ENCODE measurements around the gene B3GNT8. TPM values are rescaled to one million over a fixed set of nuclear protein-coding genes. Genes with fewer than 3 reads are reported as not detected.
A peak's percentile ranks its signal among the peaks of the same experiment; 100 is the strongest.

The B3GNT8 gene
- total RNA-seq, 1 donor from 2014 or later = 4.6 TPM

- TF ChIP-seq, protein P1, sequence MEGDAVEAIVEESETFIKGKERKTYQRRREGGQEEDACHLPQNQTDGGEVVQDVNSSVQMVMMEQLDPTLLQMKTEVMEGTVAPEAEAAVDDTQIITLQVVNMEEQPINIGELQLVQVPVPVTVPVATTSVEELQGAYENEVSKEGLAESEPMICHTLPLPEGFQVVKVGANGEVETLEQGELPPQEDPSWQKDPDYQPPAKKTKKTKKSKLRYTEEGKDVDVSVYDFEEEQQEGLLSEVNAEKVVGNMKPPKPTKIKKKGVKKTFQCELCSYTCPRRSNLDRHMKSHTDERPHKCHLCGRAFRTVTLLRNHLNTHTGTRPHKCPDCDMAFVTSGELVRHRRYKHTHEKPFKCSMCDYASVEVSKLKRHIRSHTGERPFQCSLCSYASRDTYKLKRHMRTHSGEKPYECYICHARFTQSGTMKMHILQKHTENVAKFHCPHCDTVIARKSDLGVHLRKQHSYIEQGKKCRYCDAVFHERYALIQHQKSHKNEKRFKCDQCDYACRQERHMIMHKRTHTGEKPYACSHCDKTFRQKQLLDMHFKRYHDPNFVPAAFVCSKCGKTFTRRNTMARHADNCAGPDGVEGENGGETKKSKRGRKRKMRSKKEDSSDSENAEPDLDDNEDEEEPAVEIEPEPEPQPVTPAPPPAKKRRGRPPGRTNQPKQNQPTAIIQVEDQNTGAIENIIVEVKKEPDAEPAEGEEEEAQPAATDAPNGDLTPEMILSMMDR (IDR thresholded peaks at IDR 0.05; ENCODE audit: unreplicated experiment) = no peak
- Mint-ChIP-seq H3K36me3 (ENCODE audit: insufficient read depth) (peaks cover 11% of the 10 kb centered on the region), H3K9me3 (ENCODE audit: low read depth) (no peaks in the 10 kb centered on the region), H3K4me3 (ENCODE audit: low read depth) (no peak overlapping the region), H3K27ac (no peak overlapping the region), H3K27me3 (no peaks in the 10 kb centered on the region), H3K4me1 (ENCODE audit: low read depth) (peaks cover 8% of the 10 kb centered on the region)
- DNase-seq (ENCODE audit: low spot score, unreplicated experiment) = no peak
These were observed 4.2 kb downstream of the B3GNT8 start for GRCh38 chr19:41422955-41423354.

GRCh38 chr19:41422456-41422855, 4.7 kb downstream of the B3GNT8 start:
- no peaks in the 10 kb centered on the region for H3K9me3 Mint-ChIP-seq (ENCODE audit: low read depth)
- peaks cover 11% of the 10 kb centered on the region for H3K36me3 Mint-ChIP-seq (ENCODE audit: insufficient read depth)
- peaks cover 4% of the 10 kb centered on the region for H3K4me1 Mint-ChIP-seq (ENCODE audit: low read depth)
- DNase-seq (ENCODE audit: low spot score, unreplicated experiment) = no peak
- TF ChIP-seq, protein P1 (IDR thresholded peaks at IDR 0.05; ENCODE audit: unreplicated experiment) = no peak
- no peak overlapping the region for H3K4me3 Mint-ChIP-seq (ENCODE audit: low read depth)
- no peak overlapping the region for H3K27ac Mint-ChIP-seq
- no peaks in the 10 kb centered on the region for H3K27me3 Mint-ChIP-seq

DNA sequence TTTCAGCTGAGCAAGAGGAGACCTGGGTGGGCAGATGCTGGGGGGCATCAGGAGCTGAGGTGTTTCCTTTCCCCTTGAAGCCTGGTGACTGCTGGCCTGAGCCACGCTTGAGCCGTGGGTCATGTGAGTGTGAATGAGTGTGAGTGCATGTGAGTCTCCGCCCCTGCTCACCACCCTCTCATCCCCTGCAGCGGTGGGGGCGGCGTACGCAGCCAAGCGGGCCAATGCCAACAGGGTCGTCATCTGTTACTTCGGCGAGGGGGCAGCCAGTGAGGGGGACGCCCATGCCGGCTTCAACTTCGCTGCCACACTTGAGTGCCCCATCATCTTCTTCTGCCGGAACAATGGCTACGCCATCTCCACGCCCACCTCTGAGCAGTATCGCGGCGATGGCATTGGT, 5.2 kb downstream of the B3GNT8 start:
- TF ChIP-seq, protein P1 (IDR thresholded peaks at IDR 0.05; ENCODE audit: unreplicated experiment) = no peak
- Mint-ChIP-seq H3K4me1 (ENCODE audit: low read depth) (peaks cover 2% of the 10 kb centered on the region), H3K27ac (peak overlapping the region; percentile 67), H3K27me3 (no peaks in the 10 kb centered on the region), H3K4me3 (ENCODE audit: low read depth) (no peak overlapping the region), H3K9me3 (ENCODE audit: low read depth) (no peaks in the 10 kb centered on the region), H3K36me3 (ENCODE audit: insufficient read depth) (peaks cover 11% of the 10 kb centered on the region)
- no peak for DNase-seq (ENCODE audit: low spot score, unreplicated experiment)

DNA sequence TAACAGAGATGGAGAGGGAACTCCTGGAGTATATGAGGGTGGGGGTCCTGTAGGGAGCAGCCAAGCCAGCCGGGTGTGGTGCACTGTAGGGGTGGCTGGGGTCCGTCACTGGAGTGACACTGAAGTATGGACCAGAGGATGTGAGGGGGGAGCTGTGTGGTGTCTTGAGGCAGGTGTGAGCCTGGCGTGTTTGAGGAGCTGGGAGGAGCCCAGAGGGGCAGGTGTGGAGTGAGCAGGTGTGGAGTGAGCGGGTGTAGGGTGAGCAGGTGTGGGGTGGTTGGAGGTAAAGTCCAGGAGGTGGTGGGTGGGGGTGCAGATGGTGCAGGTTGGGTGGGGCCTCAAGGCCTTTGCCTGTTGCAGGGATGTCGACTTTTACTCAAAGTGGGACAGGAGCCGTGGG, 5.9 kb downstream of the B3GNT8 start:
- TF ChIP-seq, protein P1 (IDR thresholded peaks at IDR 0.05; ENCODE audit: unreplicated experiment) = no peak
- Mint-ChIP-seq H3K9me3 (ENCODE audit: low read depth) (no peaks in the 10 kb centered on the region), H3K27ac (no peak overlapping the region), H3K4me3 (ENCODE audit: low read depth) (no peak overlapping the region), H3K27me3 (no peaks in the 10 kb centered on the region), H3K4me1 (ENCODE audit: low read depth) (no peaks in the 10 kb centered on the region), H3K36me3 (ENCODE audit: insufficient read depth) (peaks cover 11% of the 10 kb centered on the region)
- no peak for DNase-seq (ENCODE audit: low spot score, unreplicated experiment)

DNA sequence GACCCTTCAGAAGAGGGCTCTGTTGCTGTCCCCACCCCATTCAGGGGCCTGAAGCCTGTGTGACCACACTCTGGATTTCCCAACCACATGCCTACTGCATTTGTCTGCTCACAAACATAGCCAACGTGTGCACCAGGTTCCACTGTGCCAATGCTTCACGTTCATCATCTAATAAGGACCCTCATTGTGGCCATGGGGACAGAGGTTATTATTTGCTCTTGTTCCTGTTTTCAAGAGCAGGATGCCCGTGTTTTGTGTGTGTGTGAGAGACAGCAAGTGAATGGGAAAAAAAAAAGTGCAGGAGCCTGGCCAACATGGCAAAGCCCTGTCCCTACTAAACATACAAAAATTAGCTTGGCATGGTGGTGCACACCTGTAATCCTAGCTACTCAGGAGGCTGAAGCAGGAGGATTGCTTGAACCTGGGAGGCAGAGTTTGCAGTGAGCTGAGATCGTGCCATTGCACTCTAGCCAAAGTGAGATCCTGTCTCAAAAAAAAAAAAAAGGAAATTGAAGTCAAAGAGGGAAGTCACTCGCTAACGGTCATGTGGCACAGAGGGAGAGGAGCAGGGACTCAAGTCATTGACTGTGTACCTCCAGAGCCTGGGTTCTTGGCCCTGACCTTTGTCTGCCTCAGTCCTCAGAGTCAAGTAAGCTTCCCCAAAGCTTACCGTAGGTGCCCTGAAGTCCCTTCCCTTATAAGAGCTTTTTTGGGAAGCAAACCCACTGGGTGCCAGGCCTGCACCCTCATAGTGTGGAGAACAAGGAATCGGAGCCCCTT, 6.9 kb downstream of the B3GNT8 start:
- Mint-ChIP-seq H3K4me1 (ENCODE audit: low read depth) (no peaks in the 10 kb centered on the region), H3K27me3 (no peaks in the 10 kb centered on the region), H3K9me3 (ENCODE audit: low read depth) (no peaks in the 10 kb centered on the region), H3K27ac (no peak overlapping the region), H3K4me3 (ENCODE audit: low read depth) (no peak overlapping the region), H3K36me3 (ENCODE audit: insufficient read depth) (peaks cover 11% of the 10 kb centered on the region)
- no peak for DNase-seq (ENCODE audit: low spot score, unreplicated experiment)
- TF ChIP-seq, protein P1 (IDR thresholded peaks at IDR 0.05; ENCODE audit: unreplicated experiment) = no peak

All from progenitor cell of endocrine pancreas (in vitro differentiated cells).